NCI-H146 treated with DMSO at 0.1 percent for 48 hours (cell line): ENCODE measurements around the gene NEIL3.

Experiments
- DNase-seq: peaks from one replicate; lab custom pipeline; 2025; ENCODE audit not compliant: unreplicated experiment; lab: John Stamatoyannopoulos, UW

NEIL3 gene

DNA sequence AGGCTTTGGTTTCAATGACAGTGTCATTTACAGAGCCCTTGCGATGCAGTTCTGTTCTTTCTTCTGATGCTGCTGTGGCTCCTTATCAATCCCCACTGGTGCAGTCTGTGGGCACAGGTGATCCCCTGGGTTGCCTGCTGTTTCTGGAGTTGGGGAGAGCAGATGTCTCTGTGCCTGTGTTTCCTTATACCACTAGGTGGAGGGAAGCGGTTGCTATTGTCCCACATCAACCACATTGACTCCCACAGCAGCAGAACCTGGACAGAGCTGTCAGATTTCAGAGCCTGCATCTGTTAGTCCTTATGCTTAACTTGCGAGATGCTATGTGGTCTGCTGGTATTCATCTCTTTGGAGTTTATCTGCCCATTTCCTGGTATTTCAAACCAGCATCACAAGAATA lies 57.7 kb downstream of the NEIL3 start:
- no peak for DNase-seq

DNA sequence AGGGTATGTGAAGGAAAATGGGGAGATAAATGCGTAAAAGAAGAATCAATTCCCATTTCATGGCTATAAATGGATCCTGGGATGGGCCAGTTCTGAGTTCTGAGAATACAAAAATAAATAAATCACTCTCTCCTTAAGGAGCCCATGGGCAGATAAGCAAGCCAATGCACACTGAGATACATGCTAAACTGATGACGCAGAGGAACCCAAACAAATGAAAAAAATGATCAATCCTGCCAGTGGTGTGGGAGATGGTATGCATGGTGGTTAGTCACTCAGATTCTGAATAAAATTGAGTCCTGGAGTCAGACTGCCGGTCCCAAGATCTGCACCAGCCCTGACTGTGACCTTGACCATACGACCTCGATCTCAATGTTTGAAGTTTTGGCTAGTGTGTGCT lies 59.7 kb downstream of the NEIL3 start:
- DNase-seq, result no peak

DNA sequence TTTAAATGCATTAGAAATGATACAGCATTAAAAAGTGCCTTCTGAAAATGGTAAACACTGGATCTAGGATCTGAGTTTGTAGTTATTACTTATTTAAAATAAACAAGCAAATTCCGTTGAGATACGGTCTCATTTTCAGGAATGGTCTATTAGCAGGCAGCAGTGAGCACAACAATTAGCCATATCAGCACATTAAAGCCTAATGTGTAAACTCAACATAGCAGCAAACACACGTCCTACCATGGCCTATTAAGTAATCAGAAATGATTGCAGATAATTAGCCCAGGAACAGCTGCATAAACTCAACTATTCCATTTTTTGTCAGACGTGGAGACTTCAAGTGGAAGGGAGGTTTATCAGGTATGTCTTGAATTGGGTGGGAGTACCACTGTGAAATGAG lies 61.8 kb downstream of the NEIL3 start:
- DNase-seq, result peak; percentile 80

DNA sequence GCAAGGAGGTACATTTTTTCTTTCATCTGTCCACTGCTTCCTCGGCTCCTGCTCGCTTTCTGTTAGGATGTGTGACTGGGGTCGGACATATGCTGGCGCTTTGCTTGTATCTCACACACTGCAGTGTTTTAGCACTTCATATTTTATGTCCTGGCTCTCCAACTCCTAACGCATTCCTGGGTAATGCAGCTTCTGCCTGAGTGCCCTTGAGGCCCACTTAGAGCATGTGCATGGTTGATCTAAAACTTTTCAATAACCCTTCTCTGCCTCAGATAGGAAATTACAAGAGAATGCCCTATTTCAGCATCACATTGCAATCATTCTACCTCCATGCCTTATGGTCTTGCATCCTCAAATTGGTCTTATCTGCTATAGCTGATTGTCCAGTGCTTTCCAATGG lies 65.3 kb downstream of the NEIL3 start:
- no peak for DNase-seq

DNA sequence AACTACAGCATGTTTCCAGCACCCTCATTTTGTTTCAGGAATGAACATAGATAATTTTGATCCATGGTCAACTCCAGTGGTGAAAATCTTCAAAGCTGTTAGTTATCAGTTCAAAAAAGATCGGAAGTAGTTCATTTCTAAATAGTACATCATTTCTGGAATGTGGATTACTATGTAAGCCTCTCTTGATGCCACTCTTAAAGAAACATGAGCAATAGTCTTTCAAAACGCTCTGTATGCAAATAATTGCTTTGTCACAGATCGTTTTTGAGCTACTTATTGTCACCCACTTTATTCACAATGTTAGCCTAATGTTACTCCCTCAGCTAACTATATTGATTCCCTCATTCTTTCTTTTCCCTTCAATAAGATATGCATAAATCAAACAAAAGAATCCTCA lies 65.7 kb downstream of the NEIL3 start:
- DNase-seq, result no peak

DNA sequence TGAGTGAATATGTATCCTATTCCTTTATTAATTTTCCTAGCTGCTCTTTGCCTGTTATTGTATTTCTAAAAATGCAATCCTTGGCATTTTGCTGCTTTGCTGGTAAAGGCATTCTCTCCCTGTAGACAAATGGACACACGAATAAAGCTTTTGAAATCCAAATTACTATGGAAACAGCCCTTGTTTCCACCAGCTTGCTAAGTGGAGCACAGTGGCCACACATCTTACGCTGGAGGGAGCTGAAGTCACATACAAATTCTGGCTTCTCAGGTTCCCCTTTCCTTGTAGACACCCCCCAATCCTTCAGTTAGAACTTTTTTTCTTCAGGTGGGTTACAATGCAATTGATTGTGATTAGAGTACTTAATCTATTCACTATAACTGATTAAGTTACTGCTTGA lies 66.3 kb downstream of the NEIL3 start:
- no peak for DNase-seq

DNA sequence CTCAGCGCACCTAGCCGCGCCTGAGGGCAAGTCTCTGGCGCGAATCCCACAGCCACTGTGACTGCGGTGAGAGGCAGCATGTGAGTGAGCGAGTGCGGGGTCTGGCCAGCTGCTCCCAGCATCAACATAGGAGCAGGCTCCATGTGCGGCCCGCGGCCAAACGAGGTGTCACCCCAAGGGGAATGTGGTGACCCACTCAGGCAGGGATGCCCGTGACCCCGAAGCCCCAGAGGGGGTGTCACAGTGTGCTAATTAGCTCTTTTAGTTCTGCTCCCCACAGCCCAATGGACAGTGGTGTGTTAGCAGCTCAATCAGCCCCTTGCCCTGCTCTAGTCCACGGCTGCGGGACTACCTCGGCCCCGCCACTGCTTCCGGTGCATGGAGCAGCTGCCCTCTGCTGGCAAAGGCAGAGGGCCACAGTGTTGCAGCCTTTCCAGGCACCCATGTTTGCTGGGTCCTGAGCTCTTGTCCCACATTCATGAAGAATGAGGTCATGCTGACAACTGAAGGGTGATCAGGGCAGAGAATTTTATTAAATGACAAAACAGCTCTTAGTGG lies 71.1 kb downstream of the NEIL3 start:
- no peak for DNase-seq

DNA sequence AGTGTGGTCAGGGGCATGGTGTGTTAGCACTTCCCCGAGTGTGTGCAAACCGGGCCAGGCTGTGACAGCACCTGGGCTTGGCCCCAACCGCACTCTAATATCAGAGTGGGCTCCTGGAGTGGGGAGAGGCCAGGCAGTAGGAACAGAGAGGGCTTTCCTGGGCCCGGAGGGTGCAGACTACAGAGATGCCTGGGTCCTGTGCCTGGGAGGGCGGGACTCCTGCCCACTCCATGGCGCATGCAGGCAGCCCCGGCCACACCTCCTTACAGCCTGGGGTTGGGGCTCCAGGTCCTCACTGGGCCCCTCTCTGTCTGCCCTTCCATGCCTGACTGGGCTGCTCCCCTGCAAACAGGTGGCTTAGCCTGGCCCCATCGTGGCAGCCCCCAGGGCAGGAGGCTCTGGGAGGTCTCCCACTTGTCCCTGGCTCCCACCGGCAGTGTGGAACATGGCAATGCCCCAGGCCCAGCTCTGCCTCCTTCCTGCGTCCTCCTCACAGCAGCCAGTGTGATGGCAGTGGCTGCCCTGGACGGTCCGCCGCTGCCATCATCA lies 72.2 kb downstream of the NEIL3 start:
- DNase-seq, result no peak

DNA sequence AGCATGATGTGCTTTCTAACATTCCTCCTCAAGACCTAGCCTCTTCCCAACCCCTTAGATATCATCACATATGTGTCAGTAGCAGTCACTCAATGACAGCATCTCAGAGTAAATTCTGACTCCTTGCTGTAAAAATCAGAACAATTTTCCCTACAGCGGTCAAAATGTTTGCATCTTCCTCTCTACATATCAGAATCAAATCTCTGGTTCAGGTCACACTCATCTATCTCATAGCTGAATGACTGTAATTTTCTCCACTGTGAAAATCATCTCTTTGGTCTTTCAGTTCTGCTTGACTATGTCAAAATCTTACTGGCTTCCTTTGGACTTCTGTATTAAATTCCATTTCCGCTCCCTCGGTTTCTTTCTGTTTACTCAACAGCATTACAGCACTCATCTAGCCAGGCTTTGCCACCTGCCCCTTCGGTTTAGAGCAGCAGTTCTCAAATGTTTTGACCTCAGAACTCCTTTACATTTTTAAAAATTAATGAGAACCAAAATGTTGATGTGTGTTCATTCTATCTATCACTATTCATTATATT lies 75.3 kb downstream of the NEIL3 start:
- no peak for DNase-seq

DNA sequence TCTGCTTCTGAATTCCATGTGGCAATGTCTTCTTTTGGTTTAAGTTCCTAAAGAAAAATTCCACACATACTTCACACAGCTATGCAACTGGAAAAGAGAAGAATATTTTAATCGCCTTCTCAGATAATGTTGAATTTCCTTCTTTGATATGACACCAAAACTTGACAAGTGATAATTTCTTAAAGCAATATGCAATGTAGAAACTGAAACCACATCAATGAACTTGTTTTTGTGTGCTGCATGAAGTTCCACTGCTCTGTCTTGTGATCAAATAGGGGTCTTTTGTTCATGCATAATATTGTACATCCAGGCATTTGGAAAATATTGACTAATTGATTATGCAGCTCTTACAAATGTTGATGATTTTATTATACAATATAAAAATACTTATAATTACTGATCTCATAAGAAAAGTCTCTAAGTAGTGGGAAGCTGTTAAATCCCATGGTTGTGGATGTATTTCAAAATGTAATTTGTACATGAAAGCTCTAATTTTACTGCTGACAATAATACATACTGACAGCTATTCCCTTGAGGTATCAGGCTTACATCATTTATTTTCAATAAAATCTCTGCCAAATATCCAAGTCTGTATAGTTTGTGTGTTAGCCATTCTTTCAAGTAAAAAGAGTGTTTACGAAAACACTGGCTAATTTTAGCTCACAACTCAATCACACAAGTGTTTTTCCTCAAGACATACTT lies 76.1 kb downstream of the NEIL3 start:
- no peak for DNase-seq

DNA sequence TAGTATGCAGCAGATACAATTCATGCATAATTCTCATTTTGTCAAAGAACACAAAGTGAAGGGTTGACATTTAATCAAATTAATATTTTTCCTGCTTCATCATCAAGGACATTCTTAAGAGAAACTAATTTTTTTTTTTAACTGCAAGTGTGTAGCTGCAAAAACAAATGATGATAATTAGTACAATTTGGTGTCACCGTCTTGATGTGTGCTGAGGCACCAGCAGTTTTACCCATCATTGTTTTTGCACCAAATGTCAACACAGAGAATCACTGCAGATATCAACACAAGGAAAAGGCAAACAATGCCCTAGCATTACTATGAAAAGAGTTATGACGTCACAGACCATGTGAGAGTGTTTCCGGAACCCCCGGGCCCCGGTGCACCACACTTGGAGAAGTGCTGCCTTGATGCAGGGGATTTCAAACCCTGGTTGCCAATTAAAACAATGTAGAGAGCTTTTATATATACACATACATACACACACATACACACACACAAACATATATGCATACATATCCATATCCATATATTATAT lies 76.7 kb downstream of the NEIL3 start:
- no peak for DNase-seq

DNA sequence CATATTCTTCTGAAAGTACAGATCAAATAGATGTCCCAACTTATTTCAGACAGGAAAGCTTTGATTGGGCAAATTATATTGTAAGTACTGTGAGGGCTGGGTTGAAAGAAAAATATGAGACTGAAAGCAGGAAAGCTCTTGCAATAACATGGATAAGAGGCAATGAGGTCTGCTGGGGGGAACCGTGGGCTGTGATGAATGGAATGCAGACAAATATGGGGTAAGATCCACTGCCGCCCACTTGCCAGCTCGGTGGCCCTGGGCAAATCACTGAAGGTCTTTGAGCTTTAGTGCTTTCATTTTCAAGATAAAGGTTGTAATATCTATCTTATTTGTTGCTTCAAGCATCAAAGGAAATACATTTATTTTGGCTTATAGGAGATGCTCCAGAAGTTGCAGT lies 81.6 kb downstream of the NEIL3 start:
- DNase-seq, result no peak

DNA sequence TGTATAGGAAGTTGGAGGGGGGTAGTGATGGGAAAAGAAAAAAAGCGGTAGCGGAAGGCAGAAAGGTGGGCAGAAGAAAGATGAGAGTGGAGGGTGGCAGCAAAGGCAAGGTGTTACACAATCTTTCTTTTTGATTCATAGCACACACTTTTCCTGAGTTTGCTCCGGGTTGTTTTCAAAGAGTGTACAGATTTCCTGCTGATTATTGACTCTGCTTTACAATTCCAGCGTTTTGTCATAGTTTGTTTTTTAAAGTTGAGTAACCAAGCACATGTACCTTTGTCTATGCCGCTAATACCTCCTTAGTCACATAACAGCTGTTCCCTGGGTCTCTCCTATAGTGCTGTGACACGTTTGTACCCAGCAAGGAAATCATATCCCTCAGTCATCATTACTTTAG lies 82.3 kb downstream of the NEIL3 start:
- no peak for DNase-seq

DNA sequence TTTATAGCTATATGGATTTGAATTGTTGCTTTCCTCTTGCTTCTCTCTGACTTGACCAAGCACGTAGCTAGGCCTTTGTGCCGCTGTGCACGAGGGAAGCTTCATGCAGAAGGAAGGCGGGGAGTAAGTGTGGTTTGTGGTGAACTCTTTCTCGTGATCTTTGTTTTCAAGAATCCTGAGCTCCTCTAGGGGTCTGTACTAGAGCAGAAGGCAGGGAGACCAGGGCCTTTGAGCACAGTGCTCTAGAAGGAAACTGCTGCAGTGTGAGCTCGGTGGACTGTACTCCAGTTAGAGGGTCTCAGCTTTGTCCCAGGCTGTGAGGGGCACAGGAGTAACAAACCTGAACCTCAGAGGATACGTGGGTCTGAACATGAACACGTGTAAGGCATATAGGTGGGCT lies 83.6 kb downstream of the NEIL3 start:
- DNase-seq, result no peak

DNA sequence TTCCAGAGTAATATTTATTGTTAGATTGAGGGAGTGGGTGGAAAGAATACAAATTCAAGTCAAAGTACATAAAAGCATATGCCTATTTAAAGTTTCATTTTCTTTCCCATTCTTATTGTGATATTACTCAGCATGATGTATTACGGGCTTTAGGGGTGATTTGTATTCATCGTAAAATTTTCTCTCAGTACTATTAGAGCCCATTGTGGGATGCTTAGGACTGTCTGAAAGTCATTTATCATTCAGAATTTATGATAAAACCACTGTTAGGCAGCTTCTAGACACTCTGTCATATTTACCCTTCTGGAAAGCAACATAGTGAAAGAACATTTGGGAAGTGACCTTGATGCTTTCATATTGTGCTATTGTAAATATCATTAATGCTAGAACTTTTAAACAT lies 86.7 kb downstream of the NEIL3 start:
- DNase-seq, result no peak

DNA sequence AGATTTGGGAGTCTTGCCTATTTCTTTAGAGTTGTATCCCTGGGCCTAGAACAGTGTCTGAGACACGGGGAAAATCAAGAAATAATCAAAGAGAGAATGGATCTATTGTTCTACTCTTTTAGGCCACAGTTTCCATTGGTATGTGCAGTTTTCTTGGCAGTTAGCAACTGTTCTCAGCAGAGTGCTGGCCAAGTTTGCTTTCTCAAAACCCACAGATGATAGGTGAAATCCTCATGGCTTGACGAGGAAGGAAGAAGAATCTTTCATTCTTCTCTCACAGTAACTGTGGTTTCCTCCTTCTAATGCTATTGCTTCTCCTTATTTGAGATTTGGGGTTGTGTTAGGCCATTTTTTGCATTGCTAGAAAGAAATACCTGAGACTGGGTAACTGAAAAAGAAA lies 90.4 kb downstream of the NEIL3 start:
- no peak for DNase-seq

DNA sequence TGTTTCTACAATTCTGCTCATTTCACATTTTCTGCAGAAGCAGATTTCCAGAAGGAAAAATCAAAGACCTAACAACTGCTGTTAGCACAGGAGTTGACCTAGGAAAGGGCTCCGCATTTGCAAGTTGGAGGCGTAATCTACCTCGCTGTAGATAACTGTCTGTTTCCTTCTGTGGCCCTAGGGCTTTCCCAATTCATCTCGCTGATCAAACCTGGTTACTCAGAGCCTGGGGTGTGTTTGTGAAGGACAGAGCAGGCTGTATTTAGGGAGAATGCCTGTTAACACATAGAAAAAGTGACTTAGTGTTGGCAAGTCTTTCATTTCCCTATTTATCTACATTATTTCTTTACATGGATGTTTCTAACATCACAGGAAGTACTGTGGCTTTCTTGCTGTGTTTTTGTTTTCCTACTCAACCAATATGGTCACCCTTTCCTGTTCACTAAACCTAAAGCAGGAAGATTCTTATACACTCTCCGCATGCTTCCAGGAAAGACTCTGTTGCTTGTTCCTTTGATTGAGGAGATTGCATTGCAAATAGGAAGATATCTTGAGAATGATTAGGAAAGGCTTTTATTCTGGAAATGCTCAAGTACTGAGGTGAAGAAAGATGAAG lies 92.1 kb downstream of the NEIL3 start:
- DNase-seq, result no peak

DNA sequence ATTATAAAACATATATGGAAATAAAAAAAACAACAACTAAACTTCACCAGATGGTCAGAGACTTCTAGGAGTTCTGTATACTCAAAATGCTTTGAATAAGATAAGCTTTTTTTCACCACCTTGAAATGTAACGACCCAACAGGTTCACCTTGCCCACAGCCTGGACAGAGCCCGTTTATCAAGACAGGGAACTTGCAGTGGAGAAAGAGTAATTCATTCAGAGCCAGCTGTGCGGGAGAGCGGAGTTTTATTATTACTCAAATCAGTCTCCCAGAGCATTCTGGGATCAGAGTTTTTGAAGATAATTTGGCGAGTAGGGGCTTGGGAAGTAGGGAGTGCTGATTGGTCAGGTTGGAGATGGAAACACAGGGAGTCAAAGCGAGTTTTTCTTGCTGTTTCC lies 94.1 kb downstream of the NEIL3 start:
- DNase-seq, result no peak

DNA sequence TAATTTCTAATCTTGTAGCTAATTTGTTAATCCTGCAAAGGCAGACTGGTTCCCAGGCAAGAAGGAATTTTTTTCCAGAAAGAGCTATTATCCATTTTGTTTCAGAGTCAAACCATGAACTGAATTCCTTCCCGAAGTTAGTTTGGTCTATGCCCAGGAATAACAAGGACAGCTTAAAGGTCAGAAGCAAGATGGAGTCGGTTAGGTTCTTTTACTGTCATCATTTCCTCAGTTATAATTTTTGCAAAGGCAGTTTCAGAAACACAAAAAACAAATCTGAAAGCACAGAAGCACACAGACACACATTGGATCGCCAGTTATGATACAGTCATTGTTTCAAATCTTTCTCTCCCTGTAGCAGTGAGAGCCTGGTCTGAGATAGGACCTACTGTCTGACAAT lies 94.7 kb downstream of the NEIL3 start:
- DNase-seq, result no peak

DNA sequence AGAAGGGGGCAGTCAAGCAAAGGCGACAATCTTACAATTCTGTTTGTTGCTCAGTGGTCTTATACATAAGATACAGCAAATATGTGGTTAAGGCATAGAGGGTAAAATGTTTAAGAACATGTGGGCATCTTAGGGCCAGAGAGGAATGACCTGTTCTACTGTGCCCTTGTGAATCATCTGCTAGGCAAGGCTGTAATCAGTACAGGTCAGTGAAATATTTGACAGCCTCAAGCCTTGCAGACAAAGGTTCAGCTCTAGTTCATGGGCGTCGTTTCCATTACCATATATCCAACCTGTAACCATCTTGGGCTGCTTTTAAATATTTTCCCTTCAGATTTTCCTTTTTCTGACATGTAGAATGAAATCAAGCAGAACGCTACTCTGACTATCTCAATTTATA lies 95.3 kb downstream of the NEIL3 start:
- DNase-seq, result no peak

DNA sequence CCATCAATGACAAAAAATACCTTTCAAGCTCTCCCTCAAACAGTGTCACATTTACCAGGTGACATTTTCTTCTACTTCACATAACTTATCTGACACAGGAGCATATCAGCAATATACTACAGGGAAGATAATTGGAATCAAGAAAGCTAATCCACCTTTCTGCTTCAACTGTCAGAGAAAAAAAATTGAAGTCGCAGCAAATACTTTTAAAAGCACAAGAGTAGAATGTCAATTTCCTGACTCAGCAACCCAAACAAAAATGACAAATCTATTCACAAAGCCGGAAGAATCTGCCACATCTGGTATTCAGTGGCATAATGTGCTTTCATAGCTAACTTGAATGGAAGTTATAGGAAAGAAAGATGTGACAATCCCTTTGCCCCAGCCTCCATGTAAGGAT lies 95.8 kb downstream of the NEIL3 start:
- no peak for DNase-seq

DNA sequence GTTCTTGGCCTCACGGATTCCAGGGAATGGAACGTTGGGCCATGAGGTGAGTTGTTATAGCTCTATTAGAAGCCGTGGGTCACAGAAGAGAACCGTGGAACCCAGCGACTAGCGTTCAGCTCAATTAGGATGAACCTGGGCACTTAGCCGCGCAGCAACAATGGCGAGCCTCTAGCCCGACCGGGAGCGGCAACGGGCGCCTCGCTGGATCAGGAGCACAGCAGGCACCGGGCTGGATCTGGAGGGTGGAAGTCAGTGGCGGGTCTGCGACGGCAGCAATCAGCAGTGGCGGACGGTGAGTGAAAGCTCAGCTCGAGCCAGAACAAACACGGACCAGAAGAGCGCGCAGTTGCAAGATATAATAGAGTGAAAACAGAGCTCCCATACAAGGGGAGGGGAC lies 98.3 kb downstream of the NEIL3 start:
- peak; percentile 6 for DNase-seq
